ENCODE results near the gene OCSTAMP.

OCSTAMP gene

GRCh38 chr20:46507760-46508407 is 42.6 kb downstream of the OCSTAMP start:
- Histone ChIP-seq H3K4me3 (ENCODE audit: low read length) (no peak overlapping the region), H2AFZ (ENCODE audit: low read depth, low read length) (no peak overlapping the region), H3K36me3 (ENCODE audit: insufficient read depth, low read length) (peaks cover 32% of the 10 kb centered on the region), H3K9me3 (ENCODE audit: low read length) (peaks cover 21% of the 10 kb centered on the region), H3K4me1 (ENCODE audit: insufficient read depth, low read length) (no peaks in the 10 kb centered on the region), H3K27me3 (ENCODE audit: insufficient read depth, low read length) (no peaks in the 10 kb centered on the region)

- no peaks in the 10 kb centered on the region for H3K4me1 ChIP-seq (ENCODE audit: insufficient read depth, low read length)
- H3K27me3 ChIP-seq (ENCODE audit: insufficient read depth, low read length): no peaks in the 10 kb centered on the region
- H3K4me3 ChIP-seq (ENCODE audit: low read length): no peak overlapping the region
- H2AFZ ChIP-seq (ENCODE audit: low read depth, low read length): no peak overlapping the region
- peaks cover 42% of the 10 kb centered on the region for H3K9me3 ChIP-seq (ENCODE audit: low read length)
- H3K36me3 ChIP-seq (ENCODE audit: insufficient read depth, low read length): peaks cover 44% of the 10 kb centered on the region
Observed at GRCh38 chr20:46505506-46505905, 44.9 kb downstream of the OCSTAMP start.

GRCh38 chr20:46501961-46502360 is 48.5 kb downstream of the OCSTAMP start:
- peaks cover 54% of the 10 kb centered on the region for H3K9me3 ChIP-seq (ENCODE audit: low read length)
- H3K27me3 ChIP-seq (ENCODE audit: insufficient read depth, low read length): no peaks in the 10 kb centered on the region
- no peaks in the 10 kb centered on the region for H3K4me1 ChIP-seq (ENCODE audit: insufficient read depth, low read length)
- H3K36me3 ChIP-seq (ENCODE audit: insufficient read depth, low read length): peaks cover 53% of the 10 kb centered on the region
- H2AFZ ChIP-seq (ENCODE audit: low read depth, low read length): no peak overlapping the region
- H3K4me3 ChIP-seq (ENCODE audit: low read length): no peak overlapping the region

- Histone ChIP-seq H2AFZ (ENCODE audit: low read depth, low read length) (no peak overlapping the region), H3K4me1 (ENCODE audit: insufficient read depth, low read length) (no peaks in the 10 kb centered on the region), H3K36me3 (ENCODE audit: insufficient read depth, low read length) (peaks cover 53% of the 10 kb centered on the region), H3K9me3 (ENCODE audit: low read length) (peaks cover 54% of the 10 kb centered on the region), H3K4me3 (ENCODE audit: low read length) (no peak overlapping the region), H3K27me3 (ENCODE audit: insufficient read depth, low read length) (no peaks in the 10 kb centered on the region)
Observed at GRCh38 chr20:46501337-46501942, 49.0 kb downstream of the OCSTAMP start.

GRCh38 chr20:46494077-46494476 is 56.4 kb downstream of the OCSTAMP start:
- H2AFZ ChIP-seq (ENCODE audit: low read depth, low read length): no peak overlapping the region
- no peak overlapping the region for H3K4me3 ChIP-seq (ENCODE audit: low read length)
- peaks cover 5% of the 10 kb centered on the region for H3K9me3 ChIP-seq (ENCODE audit: low read length)
- no peaks in the 10 kb centered on the region for H3K27me3 ChIP-seq (ENCODE audit: insufficient read depth, low read length)
- H3K4me1 ChIP-seq (ENCODE audit: insufficient read depth, low read length): no peaks in the 10 kb centered on the region
- H3K36me3 ChIP-seq (ENCODE audit: insufficient read depth, low read length): peaks cover 3% of the 10 kb centered on the region

GRCh38 chr20:46491354-46491753 is 59.1 kb downstream of the OCSTAMP start:
- no peaks in the 10 kb centered on the region for H3K9me3 ChIP-seq (ENCODE audit: low read length)
- H3K27me3 ChIP-seq (ENCODE audit: insufficient read depth, low read length): no peaks in the 10 kb centered on the region
- peaks cover 4% of the 10 kb centered on the region for H3K4me1 ChIP-seq (ENCODE audit: insufficient read depth, low read length)
- H3K4me3 ChIP-seq (ENCODE audit: low read length): no peak overlapping the region
- no peaks in the 10 kb centered on the region for H3K36me3 ChIP-seq (ENCODE audit: insufficient read depth, low read length)
- no peak overlapping the region for H2AFZ ChIP-seq (ENCODE audit: low read depth, low read length)

Data from neuron (in vitro differentiated cells).